ENCODE data around the gene TNNI2. TPM values are rescaled to one million over a fixed set of nuclear protein-coding genes. Genes with fewer than 3 reads are reported as not detected.

TNNI2 gene
- polyA plus RNA-seq, 3 donors: 1.5 to 2.5 TPM; not detected in 1

GRCh38 chr11:1853376-1854131 lies 14.8 kb downstream of the TNNI2 start:
- H3K27ac ChIP-seq (ENCODE audit: low read depth, low read length): no peak overlapping the region
- 77 to 83% (median 81%) methylated on average over 19 of the region's 19 CpGs for WGBS, 3 donors

- 75 to 86% (median 79%) methylated on average over 27 of the region's 27 CpGs for WGBS, 3 donors
- no peak overlapping the region for H3K27ac ChIP-seq (ENCODE audit: low read depth, low read length)
These were observed 15.6 kb downstream of the TNNI2 start for GRCh38 chr11:1854132-1854948.

GRCh38 chr11:1854949-1855885 lies 16.4 kb downstream of the TNNI2 start:
- 71 to 84% (median 74%) methylated on average over 25 to 26 of the region's 26 CpGs for WGBS, 3 donors
- no peak overlapping the region for H3K27ac ChIP-seq (ENCODE audit: low read depth, low read length)

- WGBS, 3 donors: 92 to 95% (median 94%) methylated on average over 8 to 11 of the region's 11 CpGs
- no peak overlapping the region for H3K27ac ChIP-seq (ENCODE audit: low read depth, low read length)
These were observed 17.1 kb downstream of the TNNI2 start for GRCh38 chr11:1855886-1856265.

- H3K27ac ChIP-seq (ENCODE audit: low read depth, low read length): no peak overlapping the region
- 89 to 95% (median 91%) methylated on average over 13 of the region's 13 CpGs for WGBS, 3 donors
These were observed 17.7 kb downstream of the TNNI2 start for GRCh38 chr11:1856306-1857005.

- WGBS, 3 donors: 75 to 91% (median 77%) methylated on average over 11 of the region's 11 CpGs
- no peak overlapping the region for H3K27ac ChIP-seq (ENCODE audit: low read depth, low read length)
These were observed 18.3 kb downstream of the TNNI2 start for GRCh38 chr11:1857064-1857463.

GRCh38 chr11:1858154-1858553 lies 19.4 kb downstream of the TNNI2 start:
- no peak overlapping the region for H3K27ac ChIP-seq (ENCODE audit: low read depth, low read length)
- WGBS, 3 donors: 79 to 94% (median 82%) methylated on average over 9 of the region's 9 CpGs

GRCh38 chr11:1858576-1858975 lies 19.8 kb downstream of the TNNI2 start:
- H3K27ac ChIP-seq (ENCODE audit: low read depth, low read length): no peak overlapping the region
- WGBS, 3 donors: 79 to 92% (median 92%) methylated on average over 7 of the region's 7 CpGs

- no peak overlapping the region for H3K27ac ChIP-seq (ENCODE audit: low read depth, low read length)
- 83 to 92% (median 91%) methylated on average over 4 of the region's 4 CpGs for WGBS, 3 donors
These were observed 20.2 kb downstream of the TNNI2 start for GRCh38 chr11:1859004-1859403.

GRCh38 chr11:1860108-1860507 lies 21.3 kb downstream of the TNNI2 start:
- H3K27ac ChIP-seq (ENCODE audit: low read depth, low read length): no peak overlapping the region
- WGBS, 3 donors: 93 to 96% (median 94%) methylated on average over 1 of the region's 1 CpG

GRCh38 chr11:1861435-1862411 lies 22.9 kb downstream of the TNNI2 start:
- H3K27ac ChIP-seq (ENCODE audit: low read depth, low read length): no peak overlapping the region

GRCh38 chr11:1862588-1863351 lies 24.0 kb downstream of the TNNI2 start:
- WGBS, 3 donors: 77 to 90% (median 79%) methylated on average over 13 to 14 of the region's 14 CpGs
- no peak overlapping the region for H3K27ac ChIP-seq (ENCODE audit: low read depth, low read length)

More at GRCh38 chr11:1861435-1862411, 22.9 kb downstream of the TNNI2 start:
- 89 to 97% (median 96%) methylated on average over 4 of the region's 4 CpGs for WGBS, 3 donors

GRCh38 chr11:1863352-1864216 lies 24.8 kb downstream of the TNNI2 start:
- H3K27ac ChIP-seq (ENCODE audit: low read depth, low read length): no peak overlapping the region
- WGBS, 3 donors: 24 to 31% (median 26%) methylated on average over 27 of the region's 27 CpGs

- H3K27ac ChIP-seq (ENCODE audit: low read depth, low read length): no peak overlapping the region
- 38 to 63% (median 51%) methylated on average over 18 of the region's 18 CpGs for WGBS, 3 donors
These were observed 25.4 kb downstream of the TNNI2 start for GRCh38 chr11:1864231-1864630.
